WTC11 (cell line): ENCODE measurements around the gene CALHM5. TPM values are rescaled to one million over a fixed set of nuclear protein-coding genes. Genes with fewer than 3 reads are reported as not detected.

Experiments
- ATAC-seq: fragments of 200-7000 bp; cut with Tn5 transposase; 2 replicates; pipeline ENCODE4 v1.10.0; 2021; ENCODE audit warnings: mild to moderate bottlenecking, moderate library complexity
- CTCF ChIA-PET: fragments of 300-600 bp; sonication (Branson Sonifier 250); formaldehyde crosslinking; loops from one replicate; lab custom pipeline; 2021; ENCODE audit warnings: antibody characterized with exemption; lab: Charles Lee
- POLR2A ChIA-PET: fragments of 350-600 bp; sonication (Branson Sonifier 250); formaldehyde crosslinking; loops from one replicate; lab custom pipeline; 2021; ENCODE audit warnings: antibody characterized with exemption; lab: Charles Lee
- DNase-seq: peaks from one replicate; pipeline ENCODE4 v3.0.0; 2021; ENCODE audit warnings: low spot score
- H3K27ac Mint-ChIP-seq: 2 replicates; pipeline ENCODE4 v1.8.0; 2021; ENCODE audit warnings: mixed read lengths
- H3K27me3 Mint-ChIP-seq: 2 replicates; pipeline ENCODE4 v1.8.0; 2021; ENCODE audit warnings: low read depth, mild to moderate bottlenecking, moderate library complexity, mixed read lengths
- H3K36me3 Mint-ChIP-seq: 2 replicates; pipeline ENCODE4 v1.8.0; 2021; ENCODE audit warnings: mixed read lengths
- H3K4me1 Mint-ChIP-seq: 2 replicates; pipeline ENCODE4 v1.8.0; 2022; ENCODE audit warnings: mixed read lengths
- H3K4me3 Mint-ChIP-seq: 2 replicates; pipeline ENCODE4 v1.8.0; 2021; ENCODE audit warnings: mild to moderate bottlenecking, moderate library complexity, mixed read lengths
- H3K9me3 Mint-ChIP-seq: 2 replicates; pipeline ENCODE4 v1.8.0; 2021; ENCODE audit warnings: mixed read lengths
- AFF4 ChIP-seq: sonication (generic); formaldehyde crosslinking; IDR thresholded peaks from 2 replicates; pipeline ENCODE4 v1.8.1; 2023; ENCODE audit warnings: mild to moderate bottlenecking, missing genetic modification reagents, borderline replicate concordance
- ARID4B ChIP-seq: sonication (generic); formaldehyde crosslinking; IDR thresholded peaks from 2 replicates; pipeline ENCODE4 v1.8.0; 2023; ENCODE audit warnings: missing genetic modification reagents, mild to moderate bottlenecking, borderline replicate concordance
- ATF1 ChIP-seq: sonication (generic); formaldehyde crosslinking; IDR thresholded peaks from 2 replicates; pipeline ENCODE4 v1.8.1; 2023; ENCODE audit warnings: mild to moderate bottlenecking, moderate library complexity, missing genetic modification reagents
- E2F5 ChIP-seq: sonication (generic); formaldehyde crosslinking; IDR thresholded peaks from 2 replicates; pipeline ENCODE4 v1.8.1; 2022; ENCODE audit warnings: mild to moderate bottlenecking, moderate library complexity, missing genetic modification reagents
- FOXP1 ChIP-seq: sonication (generic); formaldehyde crosslinking; IDR thresholded peaks from 2 replicates; pipeline ENCODE4 v1.8.0; 2022; ENCODE audit warnings: missing genetic modification reagents, mild to moderate bottlenecking, moderate library complexity, borderline replicate concordance
- GTF2I ChIP-seq: fragments of 250-450 bp; sonication (Bioruptor Pico); conservative IDR thresholded peaks from 2 replicates; pipeline ENCODE4 v1.4.0; 2021; ENCODE audit warnings: mild to moderate bottlenecking
- IRF1 ChIP-seq: sonication (generic); formaldehyde crosslinking; IDR thresholded peaks from 2 replicates; pipeline ENCODE4 v1.8.0; 2023; ENCODE audit warnings: missing genetic modification reagents
- MAX ChIP-seq: sonication (generic); formaldehyde crosslinking; IDR thresholded peaks from 2 replicates; pipeline ENCODE4 v1.8.0; 2022; ENCODE audit warnings: mild to moderate bottlenecking, missing genetic modification reagents
- MYBL2 ChIP-seq: sonication (generic); formaldehyde crosslinking; IDR thresholded peaks from 2 replicates; pipeline ENCODE4 v1.8.1; 2023; ENCODE audit warnings: mild to moderate bottlenecking, moderate library complexity, missing genetic modification reagents
- NFE2L1 ChIP-seq: sonication (generic); formaldehyde crosslinking; IDR thresholded peaks from 2 replicates; pipeline ENCODE4 v1.8.1; 2023; ENCODE audit warnings: missing genetic modification reagents
- NFYB ChIP-seq: sonication (generic); formaldehyde crosslinking; conservative IDR thresholded peaks from 2 replicates; pipeline ENCODE4 v1.8.0; 2022; ENCODE audit warnings: low read depth, missing genetic modification reagents
- NR2C2 ChIP-seq: sonication (generic); formaldehyde crosslinking; IDR thresholded peaks from 2 replicates; pipeline ENCODE4 v1.8.0; 2022; ENCODE audit warnings: mild to moderate bottlenecking, missing genetic modification reagents
- RORB ChIP-seq: fragments of 250-450 bp; sonication (Bioruptor Pico); IDR thresholded peaks from 2 replicates; pipeline ENCODE4 v1.9.0; 2021; ENCODE audit warnings: mild to moderate bottlenecking
- SOX15 ChIP-seq: fragments of 250-450 bp; sonication (Bioruptor Pico); IDR thresholded peaks from 2 replicates; pipeline ENCODE4 v1.9.0; 2021; ENCODE audit warnings: mild to moderate bottlenecking
- TCF7 ChIP-seq: sonication (generic); formaldehyde crosslinking; IDR thresholded peaks from 2 replicates; pipeline ENCODE4 v1.8.0; 2022; ENCODE audit warnings: mild to moderate bottlenecking, low read depth, missing genetic modification reagents, moderate library complexity
- TEAD1 ChIP-seq: sonication (generic); formaldehyde crosslinking; IDR thresholded peaks from 2 replicates; pipeline ENCODE4 v1.8.0; 2022; ENCODE audit warnings: mild to moderate bottlenecking, missing genetic modification reagents
- ZMAT4 ChIP-seq: fragments of 250-450 bp; sonication (Bioruptor Pico); IDR thresholded peaks from 2 replicates; pipeline ENCODE4 v1.9.0; 2021; ENCODE audit warnings: mild to moderate bottlenecking
- ZNF121 ChIP-seq: sonication (generic); formaldehyde crosslinking; IDR thresholded peaks from 2 replicates; pipeline ENCODE4 v1.8.0; 2023; ENCODE audit warnings: missing genetic modification reagents
- ZNF396 ChIP-seq: fragments of 250-450 bp; sonication (Bioruptor Pico); IDR thresholded peaks from 2 replicates; pipeline ENCODE4 v1.8.0; 2021; ENCODE audit warnings: mild to moderate bottlenecking, moderate library complexity, borderline replicate concordance
- total RNA-seq: library from RNA; stranded (reverse); gene quantifications from 3 replicates; pipeline ENCODE4 v1.2.3, GENCODE V29; 2021
- TF ChIP-seq, protein P1 (sequence below): sonication (generic); formaldehyde crosslinking; IDR thresholded peaks from 2 replicates; pipeline ENCODE4 v1.8.1; 2023; ENCODE audit warnings: mild to moderate bottlenecking, missing genetic modification reagents
- TF ChIP-seq, protein P2 (sequence below): sonication (generic); formaldehyde crosslinking; IDR thresholded peaks from 2 replicates; pipeline ENCODE4 v1.8.1; 2023; ENCODE audit warnings: mild to moderate bottlenecking, missing genetic modification reagents, moderate library complexity

Gene CALHM5
- total RNA-seq, 1 experiment from 2014 or later: 0.09 TPM

- H3K36me3 Mint-ChIP-seq: no peaks in the 10 kb centered on the region
- no peaks in the 10 kb centered on the region for H3K9me3 Mint-ChIP-seq
- ChIA-PET CTCF (interaction anchor here (3.2 to 3.6 kb wide), 3 partner anchors 23 to 296 kb away, joined by 11 to 31 read pairs (median 12); no protein-coding TSS in a partner anchor), POLR2A (interaction anchor here (0.7 kb wide), 1 partner anchor 569 kb away, joined by 10 read pairs; no protein-coding TSS in a partner anchor)
- TF ChIP-seq, protein P1, sequence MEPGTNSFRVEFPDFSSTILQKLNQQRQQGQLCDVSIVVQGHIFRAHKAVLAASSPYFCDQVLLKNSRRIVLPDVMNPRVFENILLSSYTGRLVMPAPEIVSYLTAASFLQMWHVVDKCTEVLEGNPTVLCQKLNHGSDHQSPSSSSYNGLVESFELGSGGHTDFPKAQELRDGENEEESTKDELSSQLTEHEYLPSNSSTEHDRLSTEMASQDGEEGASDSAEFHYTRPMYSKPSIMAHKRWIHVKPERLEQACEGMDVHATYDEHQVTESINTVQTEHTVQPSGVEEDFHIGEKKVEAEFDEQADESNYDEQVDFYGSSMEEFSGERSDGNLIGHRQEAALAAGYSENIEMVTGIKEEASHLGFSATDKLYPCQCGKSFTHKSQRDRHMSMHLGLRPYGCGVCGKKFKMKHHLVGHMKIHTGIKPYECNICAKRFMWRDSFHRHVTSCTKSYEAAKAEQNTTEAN (CRISPR knock-in tag): no peak
- TF ChIP-seq IRF1: no peak
- no peak for TF ChIP-seq NR2C2 (CRISPR knock-in tag)
- no peak for TF ChIP-seq ARID4B (CRISPR knock-in tag)
- no peak for TF ChIP-seq FOXP1 (CRISPR knock-in tag)
- TF ChIP-seq TEAD1 (CRISPR knock-in tag): no peak
- TF ChIP-seq SOX15 (CRISPR knock-in tag): no peak
- no peak for TF ChIP-seq GTF2I (CRISPR knock-in tag)
- no peak for TF ChIP-seq ZNF121 (CRISPR knock-in tag)
- no peak for TF ChIP-seq ZMAT4
- TF ChIP-seq E2F5 (CRISPR knock-in tag): no peak
- H3K27me3 Mint-ChIP-seq: no peaks in the 10 kb centered on the region; the same call in 1 of the 2 replicates
- H3K4me3 Mint-ChIP-seq: no peak overlapping the region
- peaks cover 4% of the 10 kb centered on the region for H3K4me1 Mint-ChIP-seq
- ATAC-seq (no peak), DNase-seq (no peak)
- H3K27ac Mint-ChIP-seq: no peak overlapping the region
Observed at GRCh38 chr6:116564311-116564710, 52.9 kb downstream of the CALHM5 start.

- Mint-ChIP-seq H3K27ac (no peak overlapping the region), H3K4me1 (peaks cover 9% of the 10 kb centered on the region), H3K4me3 (no peak overlapping the region), H3K9me3 (no peaks in the 10 kb centered on the region), H3K36me3 (no peaks in the 10 kb centered on the region), H3K27me3 (no peaks in the 10 kb centered on the region; the same call in 1 of the 2 replicates)
- CTCF ChIA-PET: interaction anchor here (0.6 to 3.6 kb wide), 5 partner anchors 24 to 296 kb away, joined by 3 to 31 read pairs (median 11); partner anchors contain the start of gene DSE
- ATAC-seq: peak; percentile 33
- no peak for DNase-seq
- POLR2A ChIA-PET: no interaction called here
- TF ChIP-seq AFF4 (CRISPR knock-in tag) (no peak), ATF1 (CRISPR knock-in tag) (no peak), NFYB (no peak), NFE2L1 (no peak), TCF7 (CRISPR knock-in tag) (no peak), ZNF396 (CRISPR knock-in tag) (no peak), FOXP1 (CRISPR knock-in tag) (no peak), RORB (CRISPR knock-in tag) (no peak), MYBL2 (CRISPR knock-in tag) (no peak), MAX (CRISPR knock-in tag) (no peak)
- TF ChIP-seq, protein P2, sequence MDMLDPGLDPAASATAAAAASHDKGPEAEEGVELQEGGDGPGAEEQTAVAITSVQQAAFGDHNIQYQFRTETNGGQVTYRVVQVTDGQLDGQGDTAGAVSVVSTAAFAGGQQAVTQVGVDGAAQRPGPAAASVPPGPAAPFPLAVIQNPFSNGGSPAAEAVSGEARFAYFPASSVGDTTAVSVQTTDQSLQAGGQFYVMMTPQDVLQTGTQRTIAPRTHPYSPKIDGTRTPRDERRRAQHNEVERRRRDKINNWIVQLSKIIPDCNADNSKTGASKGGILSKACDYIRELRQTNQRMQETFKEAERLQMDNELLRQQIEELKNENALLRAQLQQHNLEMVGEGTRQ (CRISPR knock-in tag): no peak
Observed at GRCh38 chr6:116564921-116565872, 53.8 kb downstream of the CALHM5 start.
